HCEC 1CT (cell line): ENCODE results near the gene LMOD2.
"Not testable (repeated sequence)": the region's sequence is repeated elsewhere in the genome, so short reads cannot be mapped to it uniquely, and the experiment has no call there.

Experiments used
- DNase-seq: peaks from one replicate; pipeline ENCODE4 v3.0.0-alpha.2; 2017

LMOD2 gene

GRCh38 chr7:123655614-123656013 is at the start of gene LMOD2:
LMOD2 (plus strand) TSS chr7:123655866; CDS start chr7:123655964, 98 bp downstream.
- DNase-seq = no peak

GRCh38 chr7:123607423-123607975 is 48.2 kb upstream of the LMOD2 start:
- DNase-seq = no peak

DNA sequence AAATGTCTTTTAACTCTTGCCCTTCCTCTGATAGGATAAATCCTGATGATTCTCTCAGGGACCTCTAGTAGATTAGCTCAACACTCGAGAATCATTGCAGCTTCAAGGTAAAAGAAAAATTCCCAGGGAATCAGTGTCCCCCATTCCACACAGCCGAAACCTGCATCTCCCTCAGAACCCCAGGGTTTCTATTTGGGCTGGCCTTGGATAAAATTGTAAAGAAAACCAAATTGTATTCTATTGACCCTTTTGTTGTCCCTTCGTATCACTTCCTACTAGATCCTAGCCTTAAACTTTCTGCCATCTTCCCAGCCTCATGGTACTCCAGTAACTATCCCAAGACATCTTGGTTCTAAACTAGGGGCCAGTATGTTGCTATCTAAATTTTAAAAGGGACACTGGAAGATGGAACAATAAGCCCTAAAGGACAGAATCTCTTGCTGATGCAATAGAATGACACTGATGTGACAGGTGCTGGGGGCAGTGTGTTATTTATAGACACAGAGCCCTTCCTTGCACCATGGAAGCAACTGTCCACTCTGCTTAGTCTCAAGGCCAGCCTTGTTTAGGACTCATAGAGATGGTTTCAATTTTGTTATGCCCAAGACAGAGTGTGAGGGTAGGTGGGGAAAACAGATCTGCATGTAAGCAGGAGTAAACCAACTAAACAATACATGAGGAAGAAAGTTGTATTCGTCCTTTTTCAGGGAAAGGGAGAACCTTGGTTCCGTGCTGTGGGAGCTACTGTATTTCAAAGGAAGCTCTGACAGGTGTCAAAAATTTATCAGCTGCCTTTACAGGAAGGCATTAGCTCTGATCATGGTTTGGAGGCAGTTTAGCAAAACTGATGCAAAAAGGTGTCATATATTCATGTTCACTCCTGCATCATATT is 46.4 kb upstream of the LMOD2 start:
- no peak for DNase-seq

GRCh38 chr7:123609883-123610239 is 45.8 kb upstream of the LMOD2 start:
- no peak for DNase-seq

DNA sequence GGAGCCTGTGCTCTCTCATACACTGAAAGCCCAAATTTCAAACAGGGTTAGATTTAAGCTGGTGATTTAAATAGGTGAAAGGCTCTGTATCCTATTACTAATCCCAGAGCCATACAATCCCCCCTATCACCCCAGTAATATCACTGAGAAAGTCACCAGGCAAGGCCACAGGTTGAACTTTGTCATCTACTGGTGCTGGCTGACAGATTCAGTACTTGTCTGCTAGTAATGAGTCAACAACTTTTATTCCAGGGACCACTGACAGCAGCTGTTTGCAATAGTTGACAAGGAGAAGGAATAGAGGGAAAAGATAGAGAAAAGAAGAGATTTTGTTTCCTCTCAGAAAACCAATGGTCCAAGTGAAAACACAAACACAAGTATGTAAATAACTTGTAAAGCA is 43.6 kb upstream of the LMOD2 start:
- no peak for DNase-seq

DNA sequence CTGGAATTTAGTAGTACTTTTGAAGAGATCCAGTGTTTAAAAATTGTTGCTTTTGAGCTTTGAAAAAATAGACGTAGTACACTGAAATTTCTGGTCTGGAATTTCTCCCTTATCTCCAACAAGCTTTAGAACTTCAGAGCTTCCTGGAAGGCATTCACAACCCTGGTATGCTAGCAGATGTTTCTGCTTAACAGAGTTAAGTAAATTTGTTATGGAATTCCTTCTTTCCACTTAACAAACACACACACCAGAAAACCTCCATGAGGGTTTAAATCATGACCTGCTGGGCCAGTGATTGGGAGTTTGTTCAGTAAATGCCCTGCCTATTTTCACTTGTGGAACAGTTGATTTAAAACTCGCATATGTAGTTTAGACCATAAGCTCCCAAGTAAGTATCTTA is 40.3 kb upstream of the LMOD2 start:
- DNase-seq = no peak

DNA sequence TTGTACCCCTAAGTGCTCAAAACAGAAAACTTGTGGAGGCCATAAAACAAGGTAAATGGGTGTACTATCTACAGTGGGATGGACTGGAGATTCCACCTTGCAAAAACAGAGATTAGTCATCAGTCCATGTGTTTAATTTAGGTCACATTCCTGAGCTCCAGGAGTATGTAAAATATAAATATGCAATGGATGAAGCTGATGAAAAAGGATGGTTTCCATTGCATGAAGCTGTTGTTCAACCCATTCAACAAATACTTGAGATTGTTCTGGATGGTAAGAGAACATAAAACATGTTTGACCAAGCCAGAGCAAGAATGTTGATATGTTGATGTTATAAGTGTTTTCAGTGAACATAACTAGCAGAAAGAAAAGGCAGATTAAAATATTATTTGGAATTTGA is 39.4 kb upstream of the LMOD2 start:
- DNase-seq = no peak

GRCh38 chr7:123621707-123622106 is 34.0 kb upstream of the LMOD2 start:
- DNase-seq = no peak

GRCh38 chr7:123622660-123623386 is 32.8 kb upstream of the LMOD2 start:
- no peak for DNase-seq

DNA sequence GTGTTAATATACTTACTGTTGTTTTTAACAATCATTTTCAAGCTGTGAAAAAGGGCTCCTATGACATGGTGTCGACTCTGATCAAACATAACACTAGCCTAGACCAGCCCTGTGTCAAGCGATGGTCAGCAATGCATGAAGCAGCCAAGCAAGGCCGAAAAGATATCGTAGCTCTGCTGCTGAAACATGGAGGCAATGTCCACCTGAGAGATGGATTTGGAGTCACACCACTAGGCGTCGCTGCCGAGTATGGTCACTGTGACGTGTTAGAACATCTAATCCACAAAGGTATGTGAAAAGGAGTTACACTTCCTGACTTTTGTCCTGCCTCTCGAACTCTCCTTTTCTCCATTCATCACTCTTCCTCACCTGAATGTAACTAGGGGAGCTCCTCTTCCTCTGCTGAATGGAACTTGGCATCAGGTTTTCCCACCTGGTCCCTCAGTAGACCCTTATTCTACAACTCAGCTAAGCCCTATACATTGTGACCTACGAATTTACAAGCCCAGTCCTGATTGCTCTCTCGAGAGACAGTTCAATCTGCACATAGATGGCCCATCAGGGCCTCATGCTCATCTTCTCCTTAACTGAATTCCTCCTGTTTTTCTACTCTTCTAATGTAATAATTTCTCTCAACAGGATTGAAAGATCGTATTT is 31.0 kb upstream of the LMOD2 start:
- no peak for DNase-seq

GRCh38 chr7:123625254-123625653 is 30.4 kb upstream of the LMOD2 start:
- DNase-seq = no peak

DNA sequence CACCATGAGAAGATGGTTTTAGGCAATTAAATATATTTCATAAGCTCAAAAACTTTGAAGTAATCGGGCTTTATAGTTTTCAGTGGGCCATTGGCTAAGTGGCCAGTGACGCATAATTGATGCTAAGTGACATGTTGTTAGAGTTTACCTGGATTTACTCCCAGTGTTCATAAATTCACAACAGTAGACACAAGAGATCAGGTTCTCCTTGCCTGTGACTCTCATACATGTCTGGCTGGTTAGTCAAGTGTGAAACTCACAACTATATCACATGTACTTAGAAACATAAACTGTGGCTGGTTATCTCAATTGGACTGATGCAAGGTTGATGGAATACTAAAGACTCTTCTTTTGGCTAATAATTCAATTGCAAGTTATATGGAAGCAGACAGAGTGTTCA is 27.8 kb upstream of the LMOD2 start:
- DNase-seq = no peak

GRCh38 chr7:123628829-123629228 is 26.8 kb upstream of the LMOD2 start:
- no peak for DNase-seq

- no peak for DNase-seq
Observed at GRCh38 chr7:123629281-123629680, 26.4 kb upstream of the LMOD2 start.

- no peak for DNase-seq
Observed at GRCh38 chr7:123632808-123633207, 22.9 kb upstream of the LMOD2 start.

GRCh38 chr7:123633553-123633952 is 22.1 kb upstream of the LMOD2 start:
- peak; percentile 90 for DNase-seq

DNA sequence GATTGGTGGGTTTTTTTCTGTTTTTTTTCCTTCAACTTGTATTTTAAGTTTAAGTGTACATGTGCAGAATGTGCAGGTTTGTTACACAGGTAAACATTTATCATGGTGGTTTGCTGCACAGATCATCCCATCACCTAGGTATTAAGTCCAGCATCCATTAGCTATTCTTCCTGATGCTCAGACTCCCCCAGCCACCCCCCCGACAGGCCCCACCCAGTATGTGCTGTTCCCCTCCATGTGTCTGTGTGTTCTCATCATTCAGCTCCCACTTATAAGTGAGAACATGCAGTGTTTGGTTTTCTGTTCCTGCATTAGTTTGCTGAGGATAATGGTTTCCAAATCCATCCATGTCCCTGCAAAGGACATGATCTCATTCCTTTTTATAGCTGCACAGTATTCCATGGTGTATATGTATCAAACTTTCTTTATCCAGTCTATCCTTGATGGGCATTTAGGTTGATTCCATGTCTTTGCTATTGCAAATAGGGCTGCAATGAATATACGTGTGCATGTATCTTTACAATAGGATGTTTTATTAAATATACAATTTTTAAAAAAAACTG is 21.6 kb upstream of the LMOD2 start:
- not testable (repeated sequence) for DNase-seq

- DNase-seq = peak; percentile 54
Observed at GRCh38 chr7:123635551-123636359, 19.9 kb upstream of the LMOD2 start.

GRCh38 chr7:123637203-123637602 is 18.5 kb upstream of the LMOD2 start:
- no peak for DNase-seq

DNA sequence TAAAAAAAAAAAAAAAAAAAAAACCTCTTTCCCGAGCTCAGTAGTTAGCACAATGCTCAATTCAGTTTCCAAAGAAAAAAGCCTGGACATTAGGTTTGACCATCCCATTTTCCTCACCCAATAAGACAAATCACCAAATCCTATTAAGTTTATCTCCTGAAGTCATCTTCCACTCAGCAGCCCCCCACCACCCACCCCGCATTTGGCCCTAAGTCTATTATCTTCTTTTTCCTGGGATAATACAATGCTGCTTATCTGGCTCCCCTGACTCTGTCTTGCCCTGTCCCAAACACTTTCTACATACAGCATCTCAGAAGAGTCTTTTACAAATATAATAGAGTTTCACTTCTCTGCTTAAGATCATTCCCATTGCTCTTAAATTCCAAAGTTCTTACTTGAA is 17.8 kb upstream of the LMOD2 start:
- no peak for DNase-seq

GRCh38 chr7:123639631-123640030 is 16.0 kb upstream of the LMOD2 start:
- no peak for DNase-seq

DNA sequence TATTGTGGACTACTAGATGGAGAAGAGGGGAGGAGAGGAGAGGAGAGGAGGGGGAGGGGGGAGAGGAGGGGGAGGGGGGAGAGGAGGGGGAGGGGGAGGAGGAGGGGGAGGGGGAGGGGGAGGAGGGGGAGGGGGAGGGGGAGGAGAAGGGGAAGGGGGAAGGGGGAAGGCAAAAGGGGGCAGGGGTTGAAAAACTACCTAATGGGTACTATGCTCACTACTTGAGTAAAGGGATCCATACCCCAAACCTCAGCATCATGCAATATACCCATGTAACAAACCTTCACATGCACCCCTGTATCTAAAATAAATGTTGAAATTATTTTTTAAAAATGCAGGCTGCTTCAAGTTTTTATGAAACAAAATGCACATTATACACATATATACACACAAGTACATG is 15.1 kb upstream of the LMOD2 start:
- DNase-seq = no peak
